Measurements from ENCODE around the gene DUOXA1. TPM values are rescaled to one million over a fixed set of nuclear protein-coding genes. Genes with fewer than 3 reads are reported as not detected.
"Not testable (repeated sequence)": the region's sequence is repeated elsewhere in the genome, so short reads cannot be mapped to it uniquely, and the experiment has no call there.

The DUOXA1 gene
- total RNA-seq, 1 donor from 2014 or later: 87.3 TPM

- DNase-seq (ENCODE audit: low spot score): no peak
Observed at GRCh38 chr15:45089712-45090373, 39.8 kb downstream of the DUOXA1 start.

GRCh38 chr15:45088801-45089711 lies 40.6 kb downstream of the DUOXA1 start:
- no peak for DNase-seq (ENCODE audit: low spot score)

DNA sequence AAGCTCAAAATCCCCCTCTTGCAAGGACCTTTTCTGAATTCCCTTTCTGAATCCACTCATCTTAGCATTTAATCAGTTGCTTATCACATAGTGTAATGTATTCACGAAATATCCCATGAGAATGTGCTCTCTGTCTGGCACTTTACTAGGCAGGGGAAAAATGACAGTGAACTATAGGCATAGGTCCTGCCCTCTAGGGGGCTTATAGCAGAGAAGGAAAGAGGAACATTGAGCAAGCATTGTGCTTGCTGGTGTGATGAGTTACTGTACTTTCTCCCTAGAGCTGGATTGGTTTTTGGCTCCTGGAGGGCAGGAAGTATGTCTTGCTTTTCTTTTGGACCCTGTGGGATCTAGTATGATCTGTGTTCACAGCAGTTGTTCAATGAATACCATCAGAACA lies 42.2 kb downstream of the DUOXA1 start:
- DNase-seq (ENCODE audit: low spot score): no peak

GRCh38 chr15:45084163-45084562 lies 45.5 kb downstream of the DUOXA1 start:
- DNase-seq (ENCODE audit: low spot score): no peak

GRCh38 chr15:45083223-45083622 lies 46.5 kb downstream of the DUOXA1 start:
- DNase-seq (ENCODE audit: low spot score): no peak

- DNase-seq (ENCODE audit: low spot score): not testable (repeated sequence)
Observed at GRCh38 chr15:45082412-45082811, 47.3 kb downstream of the DUOXA1 start.

- not testable (repeated sequence) for DNase-seq (ENCODE audit: low spot score)
Observed at GRCh38 chr15:45080593-45080992, 49.1 kb downstream of the DUOXA1 start.

DNA sequence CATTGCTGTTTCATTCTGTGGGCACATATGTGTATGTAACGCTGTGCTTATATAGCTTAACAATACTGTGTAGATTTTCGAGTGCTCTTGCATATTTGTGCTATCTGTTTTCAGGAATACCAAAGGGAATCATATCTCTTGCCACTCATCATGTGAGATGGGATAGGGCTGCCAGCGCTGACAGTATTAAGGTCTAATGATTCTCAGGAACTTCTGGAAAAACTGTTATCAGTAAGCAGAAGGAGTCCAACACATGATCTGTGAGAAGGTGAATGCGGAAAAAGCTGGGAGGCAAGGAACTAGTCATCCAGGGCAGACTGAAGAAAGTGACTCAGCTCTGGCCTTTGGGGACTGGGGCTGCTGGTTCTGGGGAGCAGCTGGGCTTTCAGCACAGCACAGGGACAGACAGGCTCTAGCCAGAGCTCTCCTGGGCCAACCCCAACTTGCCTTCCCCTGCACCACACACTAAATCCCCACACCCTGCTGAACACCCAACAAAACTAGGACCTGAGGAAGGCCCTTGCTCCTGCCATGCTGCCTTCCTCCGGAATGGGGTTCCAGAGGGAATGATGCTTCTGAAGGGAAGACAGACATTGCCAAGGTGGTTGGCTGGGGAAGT lies 49.9 kb downstream of the DUOXA1 start:
- not testable (repeated sequence) for DNase-seq (ENCODE audit: low spot score)

DNA sequence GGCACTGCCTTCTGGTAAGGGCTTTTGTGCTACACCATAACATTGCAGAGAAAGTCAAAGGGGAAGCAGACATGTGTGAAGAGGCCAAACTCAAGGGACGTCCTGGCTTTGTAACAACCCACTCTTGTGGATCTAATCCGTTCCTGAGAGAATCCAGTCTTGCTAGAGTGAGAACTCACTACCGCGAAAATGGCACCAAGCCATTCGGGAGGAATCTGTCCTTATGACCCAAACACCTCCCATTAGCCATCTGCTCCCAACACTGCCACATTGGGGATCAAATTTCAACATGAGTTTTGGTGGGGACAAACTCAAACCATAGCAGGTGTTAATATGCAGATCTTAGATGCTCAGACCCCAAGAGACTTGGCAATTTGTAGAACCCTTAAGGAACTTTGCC lies 50.5 kb downstream of the DUOXA1 start:
- not testable (repeated sequence) for DNase-seq (ENCODE audit: low spot score)

GRCh38 chr15:45077391-45077790 lies 52.3 kb downstream of the DUOXA1 start:
- not testable (repeated sequence) for DNase-seq (ENCODE audit: low spot score)

- DNase-seq (ENCODE audit: low spot score): not testable (repeated sequence)
Observed at GRCh38 chr15:45075440-45076320, 54.0 kb downstream of the DUOXA1 start.

- DNase-seq (ENCODE audit: low spot score): not testable (repeated sequence)
Observed at GRCh38 chr15:45073602-45074001, 56.1 kb downstream of the DUOXA1 start.

DNA sequence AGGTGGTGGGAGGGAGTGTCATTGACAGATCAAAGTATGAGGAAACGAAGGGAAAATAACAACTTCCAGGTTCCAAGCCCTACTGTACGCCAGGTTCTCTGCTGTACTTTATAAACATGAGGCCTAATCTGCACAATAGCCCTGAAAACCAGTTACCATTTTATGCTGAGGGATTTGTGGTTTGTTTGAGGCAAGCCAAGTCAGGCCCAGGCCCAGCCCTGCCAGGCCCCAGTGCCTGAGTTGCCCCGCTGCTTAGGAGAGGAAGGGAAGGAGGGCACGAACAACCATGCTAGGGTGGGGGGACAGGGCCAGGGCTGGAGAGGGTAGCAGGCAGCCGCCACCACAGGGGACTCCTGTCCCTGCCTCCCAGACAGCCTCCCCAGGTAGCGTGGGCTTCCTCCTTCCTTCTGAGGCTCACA lies 59.7 kb downstream of the DUOXA1 start:
- not testable (repeated sequence) for DNase-seq (ENCODE audit: low spot score)

Other genes with a start within 250 kb of the DUOXA1 start
- not detected for gene TERB2, start 173.2 kb downstream of the DUOXA1 start, total RNA-seq
- 43.1 TPM for gene SORD, start 106.7 kb downstream of the DUOXA1 start, total RNA-seq
- gene DUOX2, start 15.7 kb downstream of the DUOXA1 start, total RNA-seq: 92.1 TPM
- gene DUOXA2, start 15.6 kb downstream of the DUOXA1 start, total RNA-seq: 3.9 TPM
- 85.5 TPM for gene DUOX1, start 115 bp upstream of the DUOXA1 start, total RNA-seq
- 7.9 TPM for gene SHF, start 58.1 kb upstream of the DUOXA1 start, total RNA-seq
- not detected for gene SLC28A2, start 122.4 kb upstream of the DUOXA1 start, total RNA-seq
- gene GATM, start 248.7 kb upstream of the DUOXA1 start, total RNA-seq: 47.6 TPM